HG02798 (cell line): ENCODE data around the gene ZSWIM6.

Experiments
- ATAC-seq: cut with Tn5 transposase; IDR thresholded peaks from one replicate; pipeline ENCODE4 v1.9.1; 2021; ENCODE audit warnings: mild to moderate bottlenecking; ENCODE audit not compliant: unreplicated experiment, poor library complexity

Gene ZSWIM6

DNA sequence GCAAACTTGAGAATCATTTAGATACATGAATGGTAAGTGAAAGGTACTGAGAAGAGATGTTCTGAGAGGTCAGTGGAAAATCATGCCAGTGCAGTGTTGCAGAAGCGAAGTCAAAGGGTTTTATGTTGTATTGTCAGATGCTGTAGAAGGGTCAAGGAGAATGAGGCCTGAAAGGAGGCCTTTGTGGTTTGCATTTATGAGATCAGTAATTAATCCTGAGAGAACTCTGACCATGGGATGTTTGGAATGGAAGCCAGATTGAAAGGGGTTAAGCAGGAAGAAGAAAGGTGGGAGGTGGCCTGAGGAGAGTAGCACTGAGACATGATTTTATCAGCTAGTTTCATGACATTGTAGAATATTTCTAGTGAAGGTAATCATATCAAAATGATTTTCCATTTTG lies 97.8 kb downstream of the ZSWIM6 start:
- ATAC-seq, result no peak

- no peak for ATAC-seq
These were observed 100.0 kb downstream of the ZSWIM6 start for GRCh38 chr5:61431923-61432620.

DNA sequence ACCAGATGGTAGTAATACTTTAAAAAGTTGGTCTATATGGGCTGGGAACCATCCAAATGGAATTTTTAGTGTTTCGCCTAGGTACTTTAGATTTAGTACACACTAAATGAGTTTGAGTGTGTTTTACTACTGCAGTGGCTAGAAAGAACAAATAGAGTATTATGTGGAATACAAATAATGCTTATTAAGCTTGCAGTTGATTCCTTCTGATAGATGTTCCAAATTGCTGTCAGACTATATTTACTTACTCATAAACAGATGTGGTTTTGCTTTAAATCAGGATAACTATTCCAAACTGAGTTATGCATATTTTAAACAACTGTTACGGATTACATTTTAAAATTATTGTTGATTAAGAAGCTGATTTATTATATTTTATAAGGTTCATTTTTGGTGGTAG lies 103.3 kb downstream of the ZSWIM6 start:
- ATAC-seq, result no peak

GRCh38 chr5:61438298-61438970 lies 106.4 kb downstream of the ZSWIM6 start:
- no peak for ATAC-seq

GRCh38 chr5:61440086-61440485 lies 108.0 kb downstream of the ZSWIM6 start:
- ATAC-seq, result no peak

DNA sequence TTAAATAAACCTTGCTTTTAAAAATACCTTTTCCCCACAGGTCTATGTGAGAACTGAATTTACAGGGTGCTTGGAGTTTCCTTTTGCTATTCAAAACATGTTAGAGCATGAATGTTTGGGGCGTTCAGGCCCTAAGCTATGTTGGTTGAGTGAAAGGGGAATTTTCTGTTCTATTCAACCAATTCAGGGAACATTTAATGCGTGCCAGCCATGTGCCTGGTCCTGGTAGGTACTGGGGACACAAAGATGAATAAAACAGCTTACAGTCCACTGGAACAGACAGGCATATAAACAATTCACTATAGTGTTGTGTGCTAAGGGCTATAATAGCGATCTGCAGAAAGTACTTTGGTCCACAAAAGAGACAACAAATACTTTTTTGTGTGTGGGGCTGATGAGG lies 108.5 kb downstream of the ZSWIM6 start:
- ATAC-seq, result no peak

GRCh38 chr5:61441742-61442141 lies 109.7 kb downstream of the ZSWIM6 start:
- ATAC-seq, result no peak

DNA sequence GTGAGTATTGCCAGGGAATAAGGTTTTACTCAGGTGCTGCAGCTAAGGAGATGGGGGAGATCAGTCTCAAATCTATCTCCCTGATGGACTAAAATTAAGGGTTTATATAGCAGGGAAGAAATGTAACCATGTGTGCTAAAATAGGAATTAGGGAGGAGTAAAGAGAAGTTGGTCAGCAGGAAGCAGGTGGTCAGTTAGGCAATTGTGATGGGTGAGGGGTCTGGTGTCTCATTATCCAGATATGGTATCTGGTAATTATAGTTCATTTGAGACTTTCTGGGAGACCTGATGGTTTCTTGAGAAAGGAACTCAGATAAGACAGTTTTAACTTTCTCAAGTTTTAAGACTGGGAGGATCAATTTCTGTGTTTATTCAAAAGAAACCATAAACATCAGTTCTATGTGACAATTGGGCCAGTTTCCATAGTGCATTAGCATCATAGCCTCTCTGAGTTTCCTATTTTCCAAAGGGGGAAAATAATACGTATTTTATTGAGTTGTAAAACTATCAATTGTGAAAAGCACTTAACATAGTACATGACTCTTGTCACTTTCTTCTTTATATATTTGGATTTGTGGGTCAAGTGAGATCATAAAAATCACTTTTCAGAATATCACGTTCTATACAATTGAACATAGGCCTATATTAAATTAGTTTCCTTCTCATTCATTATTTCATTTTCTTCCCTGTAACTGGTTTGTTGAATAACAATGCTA lies 115.9 kb downstream of the ZSWIM6 start:
- ATAC-seq, result no peak

DNA sequence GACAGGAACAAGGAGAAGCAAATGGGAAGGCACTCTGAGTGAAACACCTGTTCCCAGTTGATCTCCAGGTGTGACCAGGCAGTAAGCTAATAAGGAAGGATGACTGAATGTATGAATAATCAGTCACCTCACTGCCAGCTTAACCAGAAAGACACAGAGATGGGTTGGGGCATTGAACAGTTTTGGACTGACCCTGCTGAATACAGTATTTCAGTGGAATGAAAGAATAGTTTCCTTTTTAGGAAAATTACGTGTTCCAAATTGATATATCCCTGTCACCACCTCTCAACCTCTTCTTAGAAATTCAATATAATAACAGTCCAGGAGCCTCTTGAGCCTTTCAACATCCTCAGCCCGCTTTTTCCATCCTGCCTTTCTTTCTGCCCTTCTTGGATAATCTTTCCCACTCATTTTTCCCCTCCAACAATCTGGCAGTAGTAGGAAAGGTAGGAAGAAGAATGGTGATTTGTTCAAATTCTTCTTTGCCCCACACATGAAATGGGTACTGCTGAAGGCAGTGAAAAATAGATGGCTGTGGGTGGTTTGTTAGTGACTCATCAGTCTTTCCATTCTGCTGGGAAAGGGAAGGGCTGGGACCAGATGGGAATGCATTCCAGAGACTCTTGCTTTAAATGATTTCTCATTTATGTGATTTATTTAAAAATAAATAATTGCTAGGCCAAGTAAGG lies 117.9 kb downstream of the ZSWIM6 start:
- no peak for ATAC-seq

DNA sequence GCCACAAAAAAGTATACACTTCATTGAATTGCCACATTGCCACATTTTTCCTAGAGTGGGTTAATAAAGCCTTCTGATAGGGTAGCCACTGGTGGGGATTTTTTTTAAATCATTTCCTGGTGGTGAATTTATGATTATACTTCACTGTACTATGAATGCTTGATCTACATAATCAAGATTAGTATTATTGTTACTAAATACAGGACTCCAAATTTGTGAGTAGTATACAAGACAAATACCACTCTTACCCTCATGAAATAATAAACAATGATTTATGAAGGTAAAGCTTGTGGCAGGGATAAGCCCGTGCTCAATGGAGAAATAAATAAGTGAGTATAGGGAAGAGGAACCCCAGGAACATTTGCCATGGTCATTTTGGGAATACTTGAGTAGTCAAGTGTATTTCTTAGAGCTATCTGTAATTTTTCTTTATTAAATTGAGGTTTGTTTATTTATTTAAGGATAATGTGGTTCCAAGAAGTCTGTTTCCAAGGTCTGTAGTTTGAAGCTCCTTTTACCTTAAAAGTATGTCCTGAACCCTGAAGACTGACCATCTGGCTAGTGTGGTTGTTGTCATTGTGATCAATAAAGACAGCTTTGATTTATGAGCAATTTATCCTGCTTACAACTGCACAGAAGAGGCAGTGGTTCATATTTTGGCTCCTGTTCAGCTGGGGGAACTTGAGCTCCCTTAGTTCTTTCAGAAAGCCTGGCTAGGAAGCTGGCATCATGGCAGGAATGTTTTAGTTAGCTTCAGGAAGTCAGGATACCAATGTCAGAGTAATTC lies 118.6 kb downstream of the ZSWIM6 start:
- no peak for ATAC-seq

DNA sequence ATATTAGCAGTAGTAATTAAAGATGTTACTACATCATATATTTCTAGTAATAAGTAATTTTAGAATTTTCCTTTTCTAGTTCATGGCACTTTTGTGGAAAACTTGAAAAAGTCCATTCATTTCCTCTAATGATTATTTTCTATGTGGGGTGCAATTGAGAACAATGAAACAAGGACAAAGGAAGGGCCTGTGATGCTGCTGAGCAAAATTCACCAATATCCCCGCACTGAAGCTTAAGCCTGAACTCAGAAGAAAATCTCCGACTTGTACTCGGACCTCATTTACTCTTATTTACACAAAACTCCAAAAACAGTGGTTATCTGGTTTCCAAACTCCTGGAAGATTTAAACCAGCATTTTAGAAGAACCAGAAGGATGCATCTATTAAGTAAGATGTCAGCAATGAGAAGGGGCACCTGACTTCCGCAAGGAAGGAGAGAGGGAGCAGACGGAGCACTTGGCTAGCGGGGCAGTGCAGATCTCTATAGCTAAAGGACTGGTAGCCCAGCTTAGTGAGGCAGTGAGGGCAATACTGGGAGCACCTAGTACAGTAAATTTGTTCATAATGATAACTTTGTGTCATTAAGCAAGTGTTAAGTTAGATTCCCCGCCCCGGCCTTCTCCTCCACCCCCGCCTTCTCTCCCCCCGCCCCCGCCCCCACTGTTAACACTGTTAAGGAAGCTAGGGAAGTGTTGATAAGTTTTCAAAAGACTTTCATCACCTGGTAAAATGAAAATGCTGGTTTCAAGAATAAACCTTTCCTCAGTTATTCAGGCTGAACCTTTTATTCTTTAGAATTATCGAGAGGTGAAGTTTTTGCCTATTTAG lies 123.3 kb downstream of the ZSWIM6 start:
- ATAC-seq, result no peak

GRCh38 chr5:61460471-61460870 lies 128.4 kb downstream of the ZSWIM6 start:
- ATAC-seq, result no peak

DNA sequence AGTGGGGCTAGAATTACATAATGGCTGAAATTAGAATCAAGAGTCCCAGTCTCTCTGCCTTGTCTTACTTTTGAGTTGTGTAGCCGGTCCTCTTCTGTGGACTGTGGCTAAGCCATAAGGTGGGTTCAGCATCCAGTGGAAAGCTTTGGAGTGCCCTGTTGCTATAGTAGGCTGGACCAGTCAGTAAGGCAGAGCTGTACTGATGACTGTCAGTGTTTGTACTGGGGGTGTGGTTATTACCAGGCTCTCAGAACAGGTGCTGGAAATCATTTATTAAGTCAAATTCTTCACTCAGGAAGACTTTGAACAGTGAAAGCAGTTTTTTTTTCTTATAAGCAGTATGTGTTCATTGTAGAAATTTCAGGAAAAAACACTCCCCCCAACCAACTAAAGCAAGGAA lies 129.4 kb downstream of the ZSWIM6 start:
- no peak for ATAC-seq

DNA sequence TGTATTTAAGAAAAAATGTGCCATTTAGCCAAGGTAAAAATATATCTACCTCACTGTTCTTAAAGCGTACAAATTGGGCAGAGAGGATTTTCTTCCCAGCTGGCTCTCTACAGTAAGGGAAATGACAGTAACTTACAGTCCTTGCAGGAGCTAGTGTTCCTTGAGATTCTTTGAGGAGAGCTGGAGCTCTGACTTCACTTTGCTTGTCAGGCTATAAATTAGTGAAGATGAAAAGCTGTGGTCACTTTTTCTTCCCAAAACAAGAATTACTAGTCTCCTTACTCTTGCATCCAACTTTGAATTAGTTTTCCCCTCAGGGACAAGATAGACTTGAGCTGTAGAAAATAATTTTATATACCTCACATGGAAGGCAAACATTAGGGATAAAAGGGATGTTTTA lies 129.9 kb downstream of the ZSWIM6 start:
- no peak for ATAC-seq

DNA sequence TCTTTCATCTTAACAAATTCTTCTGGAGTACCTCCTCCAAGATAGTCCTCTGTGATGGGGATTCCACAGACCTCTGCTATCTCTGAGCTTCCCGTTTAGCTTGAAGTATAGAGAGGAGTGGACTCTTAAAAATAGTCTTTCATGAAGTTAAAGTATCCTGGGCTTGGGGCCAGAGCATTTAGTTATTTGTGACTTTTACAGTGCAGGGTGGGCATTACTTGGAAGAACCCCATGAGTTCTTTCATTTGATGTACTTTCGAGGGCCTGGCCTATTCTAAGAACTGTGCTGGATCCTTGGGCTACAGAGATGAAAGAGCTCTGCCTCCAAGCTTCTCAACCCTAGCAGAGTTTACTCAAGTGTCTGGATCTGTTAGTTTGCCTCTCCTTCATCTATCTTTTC lies 131.5 kb downstream of the ZSWIM6 start:
- no peak for ATAC-seq

- no peak for ATAC-seq
These were observed 132.5 kb downstream of the ZSWIM6 start for GRCh38 chr5:61464512-61464911.

- ATAC-seq, result no peak
These were observed 133.0 kb downstream of the ZSWIM6 start for GRCh38 chr5:61465066-61465465.

DNA sequence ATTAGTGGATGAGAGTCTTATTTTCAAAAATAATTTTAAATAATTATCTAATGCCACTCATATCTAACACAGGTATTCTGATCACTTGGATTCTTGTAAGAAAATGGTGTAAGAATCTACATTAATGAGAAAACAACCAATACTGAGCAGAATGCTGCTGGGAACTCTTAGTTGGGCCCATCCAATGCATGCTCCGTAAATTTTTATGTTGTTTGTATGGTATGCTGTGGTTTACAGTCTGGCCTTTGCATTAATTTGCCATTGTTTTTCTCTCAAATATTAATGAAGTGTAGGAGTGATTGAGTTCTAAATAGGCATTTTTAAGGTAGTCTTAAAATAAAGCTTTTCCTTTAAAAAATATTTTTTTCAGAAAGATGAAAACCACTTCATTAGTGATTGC lies 133.4 kb downstream of the ZSWIM6 start:
- ATAC-seq, result no peak

DNA sequence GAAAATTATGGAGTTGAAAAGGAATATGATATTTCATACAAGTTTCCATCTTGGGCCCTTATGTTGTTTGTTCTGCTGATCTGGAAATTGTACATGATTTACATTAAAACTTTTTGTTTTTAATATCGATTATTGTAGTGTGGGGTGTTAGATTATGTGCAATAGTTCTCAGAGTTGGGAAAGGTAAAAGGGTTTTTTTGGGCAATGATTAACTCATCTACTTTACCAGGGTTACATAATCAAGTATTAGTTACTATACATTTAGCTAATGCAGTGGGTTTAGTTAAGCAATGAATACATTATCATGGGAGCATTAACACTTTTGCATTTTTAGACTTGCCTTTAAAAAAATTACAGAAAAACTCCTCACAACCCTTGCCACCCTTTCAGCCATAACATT lies 134.0 kb downstream of the ZSWIM6 start:
- ATAC-seq, result no peak
